T-helper 2 cell (primary cell): ENCODE measurements around the gene ANKS1B.

Experiments used
- DNase-seq, 5 experiments: peaks; one replicate each; pipeline versions ENCODE4 v3.0.0 to v3.0.0-alpha.2; 2012 to 2022

ANKS1B gene

DNA sequence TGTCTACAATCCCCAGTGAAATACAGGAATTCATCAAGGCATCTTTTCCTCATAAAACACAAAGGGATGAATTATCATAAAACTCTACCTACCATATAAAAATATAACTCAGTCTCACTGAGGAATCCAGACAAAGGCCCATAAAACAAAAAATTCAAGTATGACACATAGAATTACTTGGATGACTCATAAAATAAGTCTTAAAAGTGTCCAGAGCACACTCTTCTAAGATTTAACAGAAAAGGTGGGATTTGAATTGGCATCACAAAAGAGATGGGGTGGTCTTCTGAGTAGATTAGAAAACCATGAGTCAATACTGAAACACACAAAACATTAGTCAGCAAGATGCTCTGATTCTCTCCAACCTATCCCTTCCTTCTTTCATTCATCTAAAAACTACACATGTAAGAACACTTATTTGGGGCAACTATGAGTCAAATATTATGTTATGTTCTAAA is 539.8 kb downstream of the ANKS1B start:
- DNase-seq = peak in 1 of 5 experiments; percentile 59

DNA sequence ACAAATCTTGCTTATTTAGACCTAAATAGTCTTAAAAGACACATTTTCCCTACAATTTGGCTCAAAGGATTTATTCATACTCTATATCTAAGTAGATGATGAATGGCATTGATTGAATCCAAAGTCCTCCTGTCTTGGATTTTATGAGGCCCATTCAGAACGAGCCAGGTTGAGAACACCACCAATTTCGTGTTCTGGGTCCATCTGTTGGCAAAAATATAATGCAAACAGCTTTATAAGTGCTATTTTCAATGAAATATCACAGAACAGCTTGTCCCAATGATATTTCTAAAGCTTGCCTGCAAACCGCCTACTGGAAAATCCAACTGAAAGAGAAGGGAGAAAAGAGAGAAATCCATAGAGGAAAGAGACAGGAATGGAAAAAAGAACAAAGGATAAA is 542.0 kb downstream of the ANKS1B start:
- DNase-seq = no peak

DNA sequence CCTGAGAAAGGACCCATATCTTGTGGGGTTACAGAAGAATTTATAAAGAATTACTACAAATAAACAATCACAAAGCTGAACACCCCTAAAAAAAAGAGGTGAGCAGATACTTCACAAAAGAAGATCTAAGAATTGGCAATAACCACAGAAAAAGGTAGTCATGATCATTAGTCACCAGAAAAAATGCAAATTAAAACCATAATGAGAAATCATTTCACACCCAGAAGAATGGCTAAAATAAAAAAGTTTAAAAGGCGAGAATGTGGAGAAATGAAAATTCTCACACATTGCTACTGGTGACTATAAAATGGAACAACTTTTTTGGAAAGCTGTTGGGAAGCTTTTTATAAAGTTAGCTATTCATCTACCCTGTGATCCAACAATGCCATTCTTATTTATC is 545.3 kb downstream of the ANKS1B start:
- DNase-seq = no peak

DNA sequence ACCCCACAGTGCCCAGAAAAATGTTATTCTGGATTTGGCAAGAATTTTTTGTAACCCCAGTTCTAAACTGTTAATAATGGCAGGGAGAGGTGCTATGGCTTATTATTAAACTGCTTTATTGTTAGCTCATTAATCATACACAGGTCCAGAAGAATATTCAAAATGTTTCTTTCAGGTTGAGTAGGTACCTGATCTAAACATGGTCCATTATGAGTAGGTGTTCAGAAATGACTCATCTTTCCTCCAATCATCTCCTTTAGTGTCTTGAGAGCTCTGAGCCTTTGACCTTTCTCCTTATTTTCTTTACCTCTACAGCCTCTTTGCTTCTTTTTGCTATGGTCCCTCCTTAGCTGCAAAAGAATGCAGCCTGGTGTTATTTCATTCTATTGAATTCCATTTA is 548.2 kb downstream of the ANKS1B start:
- DNase-seq = peak in 1 of 5 experiments; percentile 87

DNA sequence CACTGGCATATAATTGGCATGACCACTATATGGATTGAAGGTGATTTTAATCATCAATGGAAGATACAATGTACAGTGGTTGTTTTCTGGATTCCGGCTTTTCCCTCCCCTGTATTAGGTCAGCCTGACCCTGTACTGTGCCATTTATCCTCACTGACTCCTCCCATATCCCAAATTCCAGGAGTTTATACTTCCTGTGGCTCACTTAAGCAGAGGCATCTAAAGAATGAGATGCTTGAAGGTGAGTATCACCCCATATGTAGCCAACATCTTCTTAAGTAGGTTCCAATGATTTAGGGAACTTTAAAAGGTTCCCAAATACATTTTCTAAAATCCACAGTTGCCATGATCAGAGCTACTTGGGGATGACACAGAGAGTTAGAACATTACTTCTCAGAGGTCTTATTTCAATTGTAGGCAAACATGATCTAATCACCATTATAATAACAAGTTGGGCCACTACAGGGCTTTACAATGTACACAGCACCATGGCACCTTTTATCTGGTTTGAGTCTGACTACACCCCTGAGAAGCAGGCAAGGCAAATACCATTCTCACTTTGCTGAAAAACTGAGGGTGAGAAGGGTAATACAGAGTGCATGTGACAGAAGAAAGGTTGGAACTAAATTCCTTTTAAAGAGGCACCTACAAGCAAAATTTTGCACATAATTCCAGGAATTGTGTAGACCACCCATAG is 549.5 kb downstream of the ANKS1B start:
- peak in 1 of 5 experiments; percentile 40 for DNase-seq

DNA sequence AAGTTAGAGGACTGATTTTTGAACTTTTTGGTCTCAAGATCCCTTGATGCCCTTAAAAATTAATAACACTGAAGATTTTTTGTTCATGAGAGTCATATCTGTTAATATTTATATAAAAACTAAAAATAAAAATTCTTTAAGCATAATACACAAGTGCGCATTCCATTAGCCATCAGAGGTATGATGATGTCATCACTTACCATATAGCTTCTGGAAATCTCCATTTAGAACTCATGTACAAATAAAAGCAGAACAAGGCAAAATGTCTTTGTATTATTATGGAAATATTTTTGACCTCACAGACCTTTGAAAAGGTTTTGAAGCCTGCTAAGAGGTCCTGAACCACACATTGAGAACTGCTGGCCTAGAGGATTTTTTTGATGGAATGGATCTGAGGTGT is 551.6 kb downstream of the ANKS1B start:
- DNase-seq = no peak

DNA sequence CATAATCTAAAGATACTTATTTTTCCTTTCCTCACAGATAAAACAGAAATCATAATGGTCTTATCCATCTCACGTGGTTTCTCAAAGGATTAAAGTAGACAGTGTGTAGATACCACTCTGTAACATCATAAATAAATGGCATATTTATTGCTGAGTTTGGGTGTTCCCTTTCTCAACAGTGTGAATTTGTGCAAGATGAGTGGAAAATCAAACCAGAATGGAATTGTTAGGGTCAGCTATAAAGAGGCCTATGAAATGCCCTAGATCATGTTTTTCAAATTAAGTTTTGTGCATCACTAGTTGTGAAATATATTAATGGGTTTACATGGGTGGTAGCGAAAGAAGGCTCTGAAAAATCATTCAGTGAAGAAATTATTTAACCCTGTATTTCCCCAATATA is 553.5 kb downstream of the ANKS1B start:
- DNase-seq = no peak

DNA sequence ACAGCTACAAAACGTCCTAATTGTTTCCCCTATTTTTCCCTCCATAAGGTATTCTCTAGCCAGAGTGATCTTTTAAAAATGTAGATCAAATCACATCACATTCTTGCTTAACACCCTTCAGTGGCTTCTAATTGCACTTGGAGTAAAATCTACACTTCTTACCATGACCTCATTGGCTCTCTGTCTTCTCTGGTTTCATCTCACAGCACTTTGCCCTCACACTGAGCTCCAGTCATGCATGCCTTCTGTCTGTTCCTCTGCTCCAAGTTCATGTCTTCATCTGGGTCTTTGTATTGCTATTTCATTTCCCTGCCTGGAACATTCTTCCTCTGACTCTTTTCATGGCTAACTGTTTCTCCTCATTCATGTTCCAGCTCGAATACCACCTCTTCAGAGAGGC is 557.6 kb downstream of the ANKS1B start:
- no peak for DNase-seq

DNA sequence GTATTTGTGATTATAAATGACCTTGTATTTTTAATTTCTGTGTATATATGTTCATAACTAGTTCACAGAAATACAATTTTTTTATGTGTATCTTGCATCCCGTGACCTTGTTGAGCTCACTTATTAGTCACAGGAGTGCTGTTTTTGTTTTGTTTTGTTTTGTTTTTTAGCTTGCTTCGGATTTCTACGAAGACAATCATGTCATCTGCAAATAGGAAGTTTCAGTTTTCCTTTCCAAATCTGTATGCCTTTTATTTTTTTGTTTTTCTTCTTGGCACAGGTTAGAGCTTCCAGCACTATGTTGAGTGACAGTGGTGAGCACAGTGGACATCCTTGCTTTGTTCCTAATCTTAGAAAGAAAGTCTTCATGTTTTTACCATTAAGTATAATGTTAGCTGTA is 566.4 kb downstream of the ANKS1B start:
- DNase-seq = no peak

DNA sequence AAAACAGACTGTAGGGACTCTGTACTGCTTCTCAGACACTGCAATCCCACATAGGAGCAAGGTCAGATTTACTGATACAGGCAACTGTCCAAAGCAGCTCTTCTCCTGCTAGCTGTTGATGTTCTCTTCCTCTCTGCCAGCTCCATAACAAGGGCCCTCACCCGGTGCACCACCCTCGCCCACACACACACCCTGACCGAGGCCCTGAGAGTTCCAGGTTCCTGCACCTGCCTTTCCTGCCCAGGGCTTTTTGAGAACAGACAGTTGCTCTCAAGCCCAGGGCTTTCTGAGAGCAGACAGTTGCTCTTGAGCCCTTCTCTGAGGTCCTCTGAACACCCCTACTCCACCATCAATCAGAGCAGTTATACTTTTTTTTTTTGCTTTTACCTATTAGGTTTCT is 571.0 kb downstream of the ANKS1B start:
- DNase-seq = no peak

DNA sequence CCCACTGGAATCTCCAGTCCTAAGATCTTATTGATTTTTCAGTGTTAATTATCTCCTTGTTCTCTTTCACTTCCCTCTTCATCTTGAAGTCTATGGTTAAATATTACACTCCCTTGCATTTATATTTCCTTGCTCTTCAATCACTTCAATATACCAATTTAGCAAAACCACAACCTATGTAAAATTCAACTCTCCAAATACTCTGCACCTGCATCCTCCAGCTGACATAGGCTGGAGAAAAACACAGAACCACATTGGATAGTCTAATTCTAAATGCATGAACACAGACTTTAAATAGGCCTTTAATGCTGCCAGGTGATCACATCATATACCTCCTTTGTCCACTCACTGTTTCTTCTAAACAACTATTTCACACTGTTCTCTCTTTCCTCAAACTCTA is 591.0 kb downstream of the ANKS1B start:
- no peak for DNase-seq

DNA sequence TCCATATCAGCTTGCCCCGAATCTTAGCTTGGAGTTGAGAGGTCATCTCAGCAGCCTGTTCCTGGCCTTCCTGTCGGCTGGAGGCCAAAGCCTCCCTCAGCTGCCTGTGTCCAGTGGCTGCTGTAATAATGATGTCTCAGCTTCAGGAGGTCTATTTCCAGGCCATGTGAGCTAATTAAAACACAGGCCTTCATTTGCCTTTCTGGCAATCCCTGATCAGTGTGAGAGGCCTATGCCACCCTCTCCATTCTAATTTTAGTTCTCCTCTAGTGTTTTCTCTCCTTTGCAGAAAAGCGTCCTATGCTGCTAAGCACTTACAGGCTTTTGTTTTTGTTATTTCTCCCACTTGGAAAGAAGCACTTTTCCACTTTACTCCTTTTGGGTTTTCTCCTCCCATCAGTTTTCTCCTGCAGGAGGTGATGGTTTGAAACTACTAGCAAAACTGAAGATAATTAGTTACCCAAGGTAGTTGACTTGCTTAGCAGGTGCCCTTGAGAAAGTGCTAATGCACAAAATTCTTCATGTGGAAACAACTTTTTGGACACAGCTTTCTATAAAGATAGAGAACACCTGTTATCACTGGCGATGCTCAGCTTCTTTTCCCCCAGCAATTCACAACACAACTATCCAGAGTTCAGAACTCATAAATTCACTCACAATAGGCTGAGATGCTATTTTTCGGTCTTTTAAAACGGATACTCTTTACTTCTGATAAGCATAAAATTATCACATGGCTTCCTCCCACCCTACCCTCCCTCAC is 592.5 kb downstream of the ANKS1B start:
- no peak for DNase-seq

DNA sequence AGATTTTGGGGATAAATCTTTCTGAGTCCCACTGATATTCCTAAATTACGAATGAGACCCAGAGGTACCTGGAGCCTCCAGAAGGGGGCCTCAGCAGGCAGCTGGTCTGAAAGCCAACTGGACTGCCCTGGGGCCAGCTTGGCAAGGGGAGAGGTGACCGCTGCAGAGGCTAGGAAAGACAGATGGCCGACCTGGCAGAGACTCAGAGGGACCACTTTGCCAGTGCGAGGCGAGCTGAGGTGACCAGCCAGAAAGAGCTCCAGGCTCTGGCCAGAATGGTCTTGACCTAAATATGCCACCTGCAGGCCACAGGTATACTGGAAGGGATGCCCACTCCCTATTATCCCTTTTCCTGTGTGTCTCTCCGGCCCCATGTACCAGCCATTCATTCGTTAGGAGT is 594.0 kb downstream of the ANKS1B start:
- no peak for DNase-seq

DNA sequence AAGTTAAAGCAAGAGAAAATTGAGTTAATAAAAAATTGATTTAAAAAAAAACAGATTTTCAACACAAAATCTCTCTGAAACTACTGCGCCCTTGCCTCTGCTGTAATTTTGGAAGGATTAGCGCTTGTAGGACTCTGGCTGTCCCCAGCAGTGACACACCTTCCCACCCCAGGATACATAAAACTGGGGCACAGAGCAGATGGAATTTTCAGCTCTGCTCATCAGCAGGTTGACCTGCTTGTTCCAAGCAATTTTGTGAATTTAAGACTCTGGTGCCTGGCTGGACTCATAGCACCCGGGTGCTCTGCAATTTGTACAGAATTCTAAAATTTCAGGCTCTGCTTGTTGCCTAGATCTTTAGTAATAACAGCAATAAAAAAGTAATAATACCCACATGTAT is 595.0 kb downstream of the ANKS1B start:
- DNase-seq = no peak

DNA sequence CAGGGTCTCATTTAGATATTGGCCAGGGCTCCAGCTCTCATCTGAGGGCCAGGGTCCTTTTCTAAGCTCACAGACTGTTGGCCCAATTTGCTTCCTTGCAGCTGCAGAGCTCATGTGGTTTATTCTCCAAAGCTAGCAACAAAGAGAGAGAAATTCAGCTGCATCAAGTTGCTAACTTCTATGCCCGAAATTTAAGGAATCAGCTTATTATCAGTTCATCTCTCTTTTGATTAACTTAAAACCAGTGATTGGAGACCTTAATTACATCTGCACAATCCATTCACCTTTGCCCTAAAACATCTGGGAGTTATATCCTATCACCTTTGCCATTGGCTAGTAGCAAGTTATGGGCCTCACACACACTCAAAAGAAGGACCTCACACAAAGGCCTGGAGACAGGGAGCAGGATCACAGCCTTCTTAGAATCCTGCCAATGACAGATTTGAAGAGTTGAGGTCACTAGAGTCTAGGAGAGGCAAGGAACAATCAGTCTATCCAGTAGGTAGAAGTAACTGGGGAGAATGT is 596.0 kb downstream of the ANKS1B start:
- no peak for DNase-seq

DNA sequence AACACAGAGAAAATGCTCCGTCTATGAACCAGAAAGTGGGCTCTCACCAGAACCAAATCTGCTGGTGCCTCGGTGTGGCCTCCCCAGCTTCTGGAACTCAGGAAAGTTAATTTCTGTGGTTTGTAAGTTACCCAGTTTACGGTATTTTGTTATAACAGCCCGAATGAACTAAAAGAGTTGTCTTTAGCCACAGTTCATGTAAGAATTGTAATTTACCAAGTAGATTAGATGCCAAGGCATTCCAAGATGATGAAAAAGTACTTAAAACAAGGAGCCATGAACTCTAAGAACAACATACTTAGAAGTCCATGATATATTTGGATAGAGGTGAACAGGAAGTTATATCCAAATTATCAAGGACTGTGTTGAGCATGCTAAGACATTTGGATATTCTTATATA is 597.1 kb downstream of the ANKS1B start:
- no peak for DNase-seq

DNA sequence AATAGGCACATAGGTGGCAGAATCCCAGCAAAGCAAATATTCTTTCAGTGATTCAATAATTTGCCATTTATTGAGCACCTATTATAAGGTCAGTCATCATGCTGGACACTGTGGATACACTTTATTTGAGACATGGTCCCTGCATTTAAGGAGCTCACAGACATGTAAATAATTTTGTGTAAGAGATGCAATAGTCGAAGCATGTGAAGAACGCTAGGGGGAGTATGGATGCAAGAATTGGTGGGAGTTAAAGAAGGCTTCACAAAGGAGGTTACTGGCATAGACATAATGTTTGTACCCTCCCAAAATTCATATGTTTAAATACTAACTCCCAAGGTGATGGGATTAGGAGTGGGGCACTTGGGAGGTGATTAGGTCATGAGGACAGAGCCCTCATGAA is 597.8 kb downstream of the ANKS1B start:
- peak in 1 of 5 experiments; percentile 53 for DNase-seq

DNA sequence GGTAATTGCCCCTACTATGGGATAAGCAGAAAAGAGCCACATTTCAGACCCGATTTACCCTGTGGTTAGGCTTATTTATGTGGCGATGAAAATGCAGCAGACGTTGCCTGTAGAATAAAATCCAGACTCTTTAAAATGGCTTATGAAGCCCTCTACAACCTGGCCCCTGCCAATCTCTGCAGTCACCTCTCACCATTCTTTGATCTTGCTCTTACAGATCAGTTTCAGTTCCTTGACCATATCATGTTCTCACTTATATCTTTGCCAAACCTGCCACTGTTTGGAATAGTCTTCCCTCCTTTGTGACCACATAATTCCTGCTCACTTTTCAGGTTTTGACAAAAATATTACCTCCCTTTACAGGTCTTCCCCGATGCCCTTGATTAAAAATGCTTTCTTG is 601.5 kb downstream of the ANKS1B start:
- no peak for DNase-seq

DNA sequence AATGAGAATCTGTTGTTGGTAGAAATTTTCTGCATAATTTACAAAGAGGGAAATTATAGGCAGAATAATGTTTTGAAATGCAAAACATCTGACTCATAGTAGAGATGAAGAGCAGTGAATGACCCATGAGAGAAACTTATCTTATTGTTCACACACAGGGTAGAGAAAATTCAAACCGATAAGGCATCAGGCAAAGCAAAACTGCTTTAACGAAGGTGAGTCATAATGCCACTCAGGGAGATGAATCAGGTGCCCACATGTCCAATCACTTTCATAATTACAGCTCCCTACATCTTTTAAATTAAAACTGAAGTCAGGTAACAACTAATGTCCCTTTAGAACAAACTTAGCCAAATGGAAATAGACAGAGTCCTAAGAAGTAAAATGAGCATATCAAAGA is 602.7 kb downstream of the ANKS1B start:
- peak in 1 of 5 experiments; percentile 87 for DNase-seq

DNA sequence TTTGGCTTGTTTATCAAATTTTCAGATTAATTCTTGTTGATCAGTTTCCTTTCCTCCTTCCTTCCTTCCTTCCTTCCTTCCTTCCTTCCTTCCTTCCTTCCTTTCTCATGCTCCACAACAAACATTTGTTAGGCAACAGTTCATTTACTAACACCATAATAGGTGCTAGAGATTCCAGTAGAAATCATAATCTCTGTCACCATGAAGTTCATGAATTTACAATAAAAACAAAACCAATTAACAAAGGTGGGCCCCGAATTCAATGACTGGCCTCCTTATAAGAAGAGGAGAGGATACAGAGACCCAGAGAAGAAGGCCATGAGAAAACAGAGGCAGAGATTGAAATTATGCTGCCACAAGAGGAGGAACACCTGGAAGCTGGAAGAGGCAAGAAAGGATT is 604.0 kb downstream of the ANKS1B start:
- no peak for DNase-seq

DNA sequence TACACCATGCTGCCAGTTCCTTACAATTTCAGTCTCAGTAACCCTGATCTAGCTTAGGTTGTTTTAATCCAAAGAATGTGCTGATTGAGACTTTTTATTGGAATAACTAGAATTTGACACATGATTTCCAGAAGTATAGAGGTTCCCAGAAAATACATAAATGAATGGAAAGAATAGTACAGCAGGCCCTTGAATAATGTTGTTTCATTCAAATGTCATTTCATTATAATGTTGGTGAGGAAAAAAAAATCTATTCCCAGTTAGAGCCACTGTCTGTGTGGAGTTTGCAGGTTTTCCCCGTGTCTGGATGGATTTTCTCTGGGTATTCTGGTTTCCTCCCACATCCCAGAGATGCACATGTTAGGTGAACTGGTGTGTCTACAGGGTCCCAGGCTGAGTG is 610.7 kb downstream of the ANKS1B start:
- no peak for DNase-seq

DNA sequence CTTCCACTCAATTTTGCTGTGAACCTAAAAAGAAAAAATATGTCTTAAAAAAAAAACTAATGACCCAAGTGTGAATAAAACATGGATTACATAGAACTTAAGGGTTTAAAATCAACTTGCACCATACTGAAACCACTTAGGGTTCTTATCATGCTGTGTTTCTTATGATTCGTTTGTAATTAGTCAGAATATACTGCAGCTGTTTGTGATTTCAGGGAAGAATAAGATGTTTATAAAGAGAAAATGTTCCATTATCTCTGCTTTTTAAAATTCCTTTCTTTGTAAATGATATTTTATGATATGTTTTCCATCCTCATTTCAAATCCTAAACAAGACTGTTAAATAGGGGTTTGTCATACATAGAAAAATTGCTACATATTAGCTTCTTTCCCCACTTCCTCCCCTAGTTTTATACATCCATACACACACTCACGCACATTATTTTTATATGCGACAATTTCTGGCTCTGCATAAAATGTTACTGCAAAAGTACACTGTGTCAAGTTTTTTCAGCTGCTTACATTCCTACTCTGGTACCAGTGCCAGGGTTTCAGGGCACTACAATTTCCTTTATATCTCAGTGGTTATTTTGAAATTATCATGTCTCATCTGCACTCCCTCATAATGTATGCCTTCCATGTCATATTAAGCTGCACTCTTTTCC is 612.3 kb downstream of the ANKS1B start:
- no peak for DNase-seq

DNA sequence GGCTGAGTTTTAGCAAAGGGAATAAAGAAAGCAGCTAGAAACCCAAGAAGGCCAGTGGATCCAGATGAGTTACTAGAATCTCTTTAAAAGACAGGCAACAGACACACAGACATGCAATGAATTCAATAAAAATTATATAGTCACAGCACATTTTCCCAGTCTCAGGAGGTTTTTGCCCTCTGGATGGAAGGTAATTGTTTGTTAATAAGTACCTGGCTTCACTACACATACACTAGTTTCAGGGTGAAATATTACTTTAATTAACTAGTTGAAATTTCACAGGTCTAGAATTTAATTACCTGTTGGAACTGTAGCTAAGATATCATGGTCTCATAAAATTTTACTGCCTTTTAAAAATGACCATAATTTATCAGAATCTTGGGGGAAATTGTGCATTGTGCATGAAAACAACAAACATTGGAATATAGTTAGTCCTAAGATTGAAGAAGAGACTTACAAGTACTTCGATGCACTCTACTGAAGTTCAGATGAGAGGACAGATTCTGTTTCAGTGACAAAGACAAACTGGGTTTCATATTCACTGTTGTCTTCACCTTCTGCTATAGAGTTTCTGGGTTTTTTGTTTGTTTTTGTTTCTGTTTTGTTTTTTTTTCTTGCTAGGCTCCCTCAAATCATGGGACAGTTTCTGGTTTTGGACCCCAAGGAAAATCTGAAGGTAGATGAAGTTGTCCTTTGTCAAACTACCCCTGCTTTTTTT is 614.2 kb downstream of the ANKS1B start:
- no peak for DNase-seq
